Vagina (tissue), 2 donors: ENCODE measurements around the gene PPCDC. TPM values are rescaled to one million over a fixed set of nuclear protein-coding genes. Genes with fewer than 3 reads are reported as not detected.
A peak's percentile ranks its signal among the peaks of the same experiment; 100 is the strongest.

Experiments used
- DNase-seq, 2 donors: peaks; one replicate each; pipeline ENCODE4 v3.0.0-alpha.2; 2017; ENCODE audit errors: extremely low spot score in 2 of 2
- H3K27ac ChIP-seq: fragments of 200-600 bp; sonication (generic); one replicate; pipeline ENCODE4 v1.5.1; 2019
- H3K27me3 ChIP-seq: fragments of 200-600 bp; sonication (generic); one replicate; pipeline ENCODE4 v1.5.1; 2019
- H3K36me3 ChIP-seq, 2 donors: fragments of 200-600 bp; sonication (generic); one replicate each; pipeline ENCODE4 v1.5.1; 2017 to 2019
- H3K4me1 ChIP-seq: fragments of 200-600 bp; sonication (generic); one replicate; pipeline ENCODE4 v1.5.1; 2019
- H3K4me3 ChIP-seq, 2 donors: fragments of 200-600 bp; sonication (generic); 1 replicate in 1 of 2; 2 replicates in 1 of 2; pipeline ENCODE4 v1.5.1; 2016 to 2019
- H3K9me3 ChIP-seq: fragments of 200-600 bp; sonication (generic); one replicate; pipeline ENCODE4 v1.5.1; 2019
- CTCF ChIP-seq, 3 experiments: fragments of 450-650 bp in 2 of 3; fragments of 200-600 bp in 1 of 3; sonication (generic) in 1 of 3; IDR thresholded peaks; one replicate each; pipeline ENCODE4 v1.5.1; 2017 to 2019; ENCODE audit warnings: antibody characterized with exemption in 3 of 3, mild to moderate bottlenecking in 2 of 3, moderate library complexity in 2 of 3
- POLR2A ChIP-seq, 2 donors: fragments of 450-650 bp; IDR thresholded peaks; one replicate each; pipeline ENCODE4 v1.6.1; 2017; ENCODE audit warnings: antibody characterized with exemption in 2 of 2, mild to moderate bottlenecking in 2 of 2, moderate library complexity in 2 of 2
- POLR2AphosphoS5 ChIP-seq, 2 donors: sonication (generic); formaldehyde crosslinking; IDR thresholded peaks; one replicate each; pipeline ENCODE4 v1.9.0; 2017; ENCODE audit warnings: antibody characterized with exemption in 2 of 2, mild to moderate bottlenecking in 2 of 2, low read depth in 1 of 2; ENCODE audit not compliant: insufficient read depth in 1 of 2
- intact Hi-C: fragments of 100-400 bp; cut with DNase I; formaldehyde crosslinking; loops from one replicate; pipeline ENCODE4 v1.15.1; 2023
- total RNA-seq: library from RNA; depleted of rRNA; stranded (reverse); fragments of >200 nt; gene quantifications from one replicate; pipeline ENCODE4 v1.2.3, GENCODE V29; 2016

PPCDC gene
- total RNA-seq, 1 donor from 2014 or later, result 23.8 TPM

- peak; percentile 49 to 78 for DNase-seq
- intact Hi-C loops, result no loop called here
These were observed 34.9 kb downstream of the PPCDC start for GRCh38 chr15:75058127-75058905.

GRCh38 chr15:75059607-75060006, 36.2 kb downstream of the PPCDC start:
- H3K36me3 ChIP-seq, result no peaks in the 10 kb centered on the region

More at GRCh38 chr15:75058127-75058905, 34.9 kb downstream of the PPCDC start:
- Histone ChIP-seq H3K27ac (no peak overlapping the region), H3K4me1 (no peaks in the 10 kb centered on the region), H3K9me3 (no peaks in the 10 kb centered on the region), H3K4me3 (no peak overlapping the region), H3K27me3 (no peaks in the 10 kb centered on the region), H3K36me3 (no peaks in the 10 kb centered on the region)
- TF ChIP-seq CTCF (IDR thresholded peaks at IDR 0.05) (no peak), POLR2AphosphoS5 (IDR thresholded peaks at IDR 0.05; ENCODE audit: insufficient read depth in 1 of 2, low read depth in 1 of 2) (no peak), POLR2A (IDR thresholded peaks at IDR 0.05) (no peak)

DNA sequence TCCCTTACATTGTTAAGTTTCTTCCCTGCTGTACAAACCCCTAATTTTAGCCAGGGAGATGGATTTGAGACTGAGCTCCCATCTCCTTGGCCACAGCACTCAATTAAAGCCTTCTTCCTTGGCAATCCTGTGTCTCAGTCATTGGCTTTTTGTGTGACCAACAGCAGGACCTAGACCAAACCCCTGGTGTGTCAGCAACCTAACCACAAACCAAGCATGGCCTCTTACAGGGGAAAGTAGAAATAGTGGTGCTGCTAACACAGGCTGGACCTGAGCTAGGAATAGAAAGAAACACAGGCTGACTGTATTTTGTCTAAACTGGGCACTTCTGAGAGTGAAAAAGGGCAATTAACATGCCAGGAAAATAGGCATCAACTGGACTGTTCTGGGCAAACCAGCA, 37.9 kb downstream of the PPCDC start:
- Histone ChIP-seq H3K9me3 (no peaks in the 10 kb centered on the region), H3K27ac (no peak overlapping the region), H3K27me3 (no peaks in the 10 kb centered on the region), H3K4me3 (no peak overlapping the region), H3K36me3 (no peaks in the 10 kb centered on the region), H3K4me1 (no peaks in the 10 kb centered on the region)
- intact Hi-C loops, result no loop called here
- TF ChIP-seq POLR2AphosphoS5 (IDR thresholded peaks at IDR 0.05; ENCODE audit: insufficient read depth in 1 of 2, low read depth in 1 of 2) (no peak), POLR2A (IDR thresholded peaks at IDR 0.05) (no peak), CTCF (IDR thresholded peaks at IDR 0.05) (no peak)
- DNase-seq, result peak in 1 of 2 donors; percentile 7

More at GRCh38 chr15:75059607-75060006, 36.2 kb downstream of the PPCDC start:
- H3K9me3 ChIP-seq, result no peaks in the 10 kb centered on the region
- intact Hi-C loops, result no loop called here
- no peak overlapping the region for H3K4me3 ChIP-seq
- H3K27me3 ChIP-seq, result no peaks in the 10 kb centered on the region
- H3K27ac ChIP-seq, result no peak overlapping the region
- TF ChIP-seq POLR2AphosphoS5 (IDR thresholded peaks at IDR 0.05; ENCODE audit: insufficient read depth in 1 of 2, low read depth in 1 of 2) (no peak), POLR2A (IDR thresholded peaks at IDR 0.05) (no peak), CTCF (IDR thresholded peaks at IDR 0.05) (no peak)
- peak; percentile 46 to 69 for DNase-seq
- no peaks in the 10 kb centered on the region for H3K4me1 ChIP-seq

- DNase-seq, result no peak
- Histone ChIP-seq H3K27ac (no peak overlapping the region), H3K9me3 (no peaks in the 10 kb centered on the region), H3K4me3 (no peak overlapping the region), H3K36me3 (no peaks in the 10 kb centered on the region), H3K4me1 (no peaks in the 10 kb centered on the region), H3K27me3 (no peaks in the 10 kb centered on the region)
- no peak for TF ChIP-seq POLR2AphosphoS5 (IDR thresholded peaks at IDR 0.05; ENCODE audit: insufficient read depth in 1 of 2, low read depth in 1 of 2)
- no peak for TF ChIP-seq CTCF (IDR thresholded peaks at IDR 0.05)
- no peak for TF ChIP-seq POLR2A (IDR thresholded peaks at IDR 0.05)
- intact Hi-C loops, result no loop called here
These were observed 39.3 kb downstream of the PPCDC start for GRCh38 chr15:75062706-75063105.

DNA sequence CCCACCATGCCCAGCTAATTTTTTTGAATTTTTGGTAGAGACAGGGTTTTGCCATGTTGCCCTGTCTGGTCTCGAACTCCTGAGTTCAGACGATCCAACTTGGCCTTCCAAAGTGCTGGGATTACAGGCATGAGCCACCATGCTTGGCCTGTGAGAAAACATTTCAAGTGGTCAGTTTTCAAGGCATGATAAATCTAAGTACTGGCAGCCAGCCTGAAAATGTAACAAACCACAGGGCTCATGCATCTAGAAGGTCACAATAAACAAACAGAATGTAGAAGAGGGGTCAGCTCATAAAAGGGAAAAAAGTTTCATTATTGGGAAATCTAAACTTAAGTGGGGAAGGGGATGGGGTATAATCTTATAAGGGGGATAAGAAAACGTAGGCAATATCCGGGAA, 39.9 kb downstream of the PPCDC start:
- intact Hi-C loops, result no loop called here
- no peak for DNase-seq
- no peaks in the 10 kb centered on the region for H3K27me3 ChIP-seq
- no peaks in the 10 kb centered on the region for H3K9me3 ChIP-seq
- no peaks in the 10 kb centered on the region for H3K36me3 ChIP-seq
- H3K27ac ChIP-seq, result no peak overlapping the region
- no peaks in the 10 kb centered on the region for H3K4me1 ChIP-seq
- no peak for TF ChIP-seq POLR2A (IDR thresholded peaks at IDR 0.05)
- no peak for TF ChIP-seq POLR2AphosphoS5 (IDR thresholded peaks at IDR 0.05; ENCODE audit: insufficient read depth in 1 of 2, low read depth in 1 of 2)
- no peak for TF ChIP-seq CTCF (IDR thresholded peaks at IDR 0.05)
- no peak overlapping the region for H3K4me3 ChIP-seq
